ENCODE data around the gene SCN9A. TPM values are rescaled to one million over a fixed set of nuclear protein-coding genes. Genes with fewer than 3 reads are reported as not detected.

SCN9A gene
- total and polyA plus RNA-seq, 9 of the 15 experiments (the other 6 are each of a cell fraction or from before 2014, with no cell fraction given): 1.4 to 22.8 (median 7.1) TPM

- BruUV-seq (replicated peaks): no TSS peak
- WGBS (ENCODE audit: insufficient coverage, low coverage, missing lambda C conversion rate): 68% methylated on average over 2 of the region's 2 CpGs
Measured at GRCh38 chr2:166372046-166372445, 3.7 kb downstream of the SCN9A start.

More at GRCh38 chr2:166372046-166372445, 3.7 kb downstream of the SCN9A start:
- H3K4me1 ChIP-seq (replicated peaks in 1 of 2; ENCODE audit: control insufficient read depth in 2 of 2, insufficient read depth in 2 of 2, low read length in 2 of 2): peaks cover 4 to 6% of the 10 kb centered on the region in 2 experiments; a peak in 4 of 5 replicates
- ChIA-PET POLR2A (interaction anchor here (0.6 to 1.2 kb wide), 3 partner anchors 10 to 17 kb away, joined by 3 read pairs; no protein-coding TSS in a partner anchor), CTCF (ENCODE audit: low intra/inter-chr PET ratio) (no interaction called here)
- H3K4me3 ChIP-seq: no peak overlapping the region
- no peak overlapping the region for H3K4me2 ChIP-seq (ENCODE audit: insufficient read depth, low read length)
- intact Hi-C loops (cut with micrococcal nuclease): loop anchor here (10.0 kb wide), 1 partner anchor 1573 kb away; no protein-coding TSS in a partner anchor
- ATAC-seq (no peak), DNase-seq (ENCODE audit: extremely low read depth in 1 of 4, low spot score in 3 of 4) (no peak), FAIRE-seq (no peak)
- no peak overlapping the region for H3K9ac ChIP-seq (ENCODE audit: insufficient read depth in 1 of 2, low read depth in 2 of 2, low read length in 2 of 2)
- in situ Hi-C loops (cut with MboI): no loop called here
- H3K27ac ChIP-seq (ENCODE audit: extremely low read depth, low read depth, low read length): no peak overlapping the region
- H3K9me1 ChIP-seq (ENCODE audit: control insufficient read depth, insufficient read depth, low read length): no peaks in the 10 kb centered on the region
- no peaks in the 10 kb centered on the region for H3K36me3 ChIP-seq (ENCODE audit: control insufficient read depth, insufficient read depth, low read length)
- H4K20me1 ChIP-seq (replicated peaks; ENCODE audit: control insufficient read depth, insufficient read depth, low read length): no peaks in the 10 kb centered on the region
- no peaks in the 10 kb centered on the region for H3K9me3 ChIP-seq (replicated peaks; ENCODE audit: control insufficient read depth, insufficient read depth, low read depth, low read length)
- TF ChIP-seq ZNF436 (CRISPR knock-in tag; IDR thresholded peaks at IDR 0.05) (no peak), RERE (CRISPR knock-in tag; IDR thresholded peaks at IDR 0.05; ENCODE audit: borderline replicate concordance) (no peak), ELF2 (CRISPR knock-in tag; IDR thresholded peaks at IDR 0.05) (no peak), ZBTB2 (IDR thresholded peaks at IDR 0.05) (no peak), CXXC5 (CRISPR knock-in tag; IDR thresholded peaks at IDR 0.05) (no peak), HDAC1 (IDR thresholded peaks at IDR 0.05) (no peak)
- H3K27me3 ChIP-seq (ENCODE audit: control insufficient read depth in 2 of 2, insufficient read depth in 2 of 2, low read length in 2 of 2): no peaks in the 10 kb centered on the region
- peaks cover 55% of the 10 kb centered on the region for H3K79me2 ChIP-seq (ENCODE audit: control insufficient read depth, insufficient read depth, low read length)
- H2AFZ ChIP-seq (ENCODE audit: low read depth, low read length): no peak overlapping the region
